ENCODE results near the gene HOXC11. TPM values are rescaled to one million over a fixed set of nuclear protein-coding genes. Genes with fewer than 3 reads are reported as not detected.
A peak's percentile ranks its signal among the peaks of the same experiment; 100 is the strongest.

The HOXC11 gene
- total RNA-seq, 8 experiments from 2014 or later = 0.08 to 9.5 (median 0.35) TPM; not detected in 2

- H3K27ac ChIP-seq = no peak overlapping the region
- WGBS, 10 experiments = 0 to 11% (median 3%) methylated on average over 1 to 6 of the region's 25 CpGs; no CpG with 5 or more reads in 7 of the 10 experiments
- no peak overlapping the region for H3K4me3 ChIP-seq
- no peak for ATAC-seq (replicated peaks in 6 of 8)
- H3K4me1 ChIP-seq (replicated peaks in 1 of 2) = peaks cover 0 to 4% of the 10 kb centered on the region in 2 donors
- in situ Hi-C loops (cut with MboI; ENCODE audit: low pct_unique_long_range_greater_than_20kb in 2 of 9, low sequenced_read_pairs in 9 of 9, unreplicated experiment in 9 of 9) = no loop called here
These were observed 2.1 kb downstream of the HOXC11 start for GRCh38 chr12:53975064-53975471.

GRCh38 chr12:53975479-53976152, 2.7 kb downstream of the HOXC11 start:
- in situ Hi-C loops (cut with MboI; ENCODE audit: low pct_unique_long_range_greater_than_20kb in 2 of 9, low sequenced_read_pairs in 9 of 9, unreplicated experiment in 9 of 9) = no loop called here
- no peak overlapping the region for H3K27ac ChIP-seq
- no peak overlapping the region for H3K4me3 ChIP-seq
- ATAC-seq (replicated peaks in 6 of 8) = no peak
- H3K4me1 ChIP-seq (replicated peaks in 1 of 2) = peaks cover 0 to 4% of the 10 kb centered on the region in 2 donors
- WGBS, 10 experiments = 3 to 51% (median 10%) methylated on average over 4 to 21 of the region's 31 CpGs; no CpG with 5 or more reads in 2 of the 10 experiments

- H3K27ac ChIP-seq = no peak overlapping the region
- WGBS, 10 experiments = 0 to 36% (median 8%) methylated on average over 2 to 18 of the region's 21 CpGs
- no peak overlapping the region for H3K4me3 ChIP-seq
- in situ Hi-C loops (cut with MboI; ENCODE audit: low pct_unique_long_range_greater_than_20kb in 2 of 9, low sequenced_read_pairs in 9 of 9, unreplicated experiment in 9 of 9) = no loop called here
- H3K4me1 ChIP-seq (replicated peaks in 1 of 2) = peaks cover 0 to 4% of the 10 kb centered on the region in 2 donors
- ATAC-seq (replicated peaks in 6 of 8) = peak in 3 of 8 experiments; percentile 33 to 49 (median 49)
These were observed 3.4 kb downstream of the HOXC11 start for GRCh38 chr12:53976172-53976822.

- peaks cover 0 to 4% of the 10 kb centered on the region in 2 donors for H3K4me1 ChIP-seq (replicated peaks in 1 of 2)
- in situ Hi-C loops (cut with MboI; ENCODE audit: low pct_unique_long_range_greater_than_20kb in 2 of 9, low sequenced_read_pairs in 9 of 9, unreplicated experiment in 9 of 9) = no loop called here
- no peak overlapping the region for H3K27ac ChIP-seq
- no peak for ATAC-seq (replicated peaks in 6 of 8)
- H3K4me3 ChIP-seq = no peak overlapping the region
- 0 to 56% (median 14%) methylated on average over 1 to 9 of the region's 9 CpGs for WGBS, 10 experiments
These were observed 4.1 kb downstream of the HOXC11 start for GRCh38 chr12:53976823-53977595.

GRCh38 chr12:53977596-53978445, 4.9 kb downstream of the HOXC11 start:
- 0 to 83% (median 11%) methylated on average over 1 to 6 of the region's 11 CpGs; no CpG with 5 or more reads in 4 of the 10 experiments for WGBS, 10 experiments
- no peak overlapping the region for H3K27ac ChIP-seq
- peaks cover 0 to 4% of the 10 kb centered on the region in 2 donors for H3K4me1 ChIP-seq (replicated peaks in 1 of 2)
- no peak for ATAC-seq (replicated peaks in 6 of 8)
- no peak overlapping the region for H3K4me3 ChIP-seq
- in situ Hi-C loops (cut with MboI; ENCODE audit: low pct_unique_long_range_greater_than_20kb in 2 of 9, low sequenced_read_pairs in 9 of 9, unreplicated experiment in 9 of 9) = no loop called here

GRCh38 chr12:53978477-53979356, 5.8 kb downstream of the HOXC11 start:
- in situ Hi-C loops (cut with MboI; ENCODE audit: low pct_unique_long_range_greater_than_20kb in 2 of 9, low sequenced_read_pairs in 9 of 9, unreplicated experiment in 9 of 9) = no loop called here
- WGBS, 10 experiments = 0 to 27% (median 8%) methylated on average over 1 to 11 of the region's 15 CpGs; no CpG with 5 or more reads in 2 of the 10 experiments
- Histone ChIP-seq H3K27ac (no peak overlapping the region), H3K4me1 (replicated peaks in 1 of 2) (peaks cover 0 to 4% of the 10 kb centered on the region in 2 donors), H3K4me3 (no peak overlapping the region)
- peak in 3 of 8 experiments; percentile 26 to 52 (median 45) for ATAC-seq (replicated peaks in 6 of 8)

- Histone ChIP-seq H3K4me3 (no peak overlapping the region), H3K27ac (no peak overlapping the region), H3K4me1 (replicated peaks in 1 of 2) (peaks cover 0 to 2% of the 10 kb centered on the region in 2 donors)
- WGBS, 10 experiments = 3 to 74% (median 22%) methylated on average over 3 to 7 of the region's 7 CpGs
- ATAC-seq (replicated peaks in 6 of 8) = no peak
- in situ Hi-C loops (cut with MboI; ENCODE audit: low pct_unique_long_range_greater_than_20kb in 2 of 9, low sequenced_read_pairs in 9 of 9, unreplicated experiment in 9 of 9) = no loop called here
These were observed 7.3 kb downstream of the HOXC11 start for GRCh38 chr12:53980104-53980801.

- Histone ChIP-seq H3K4me1 (replicated peaks in 1 of 2) (no peaks in the 10 kb centered on the region), H3K27ac (no peak overlapping the region), H3K4me3 (no peak overlapping the region)
- WGBS, 10 experiments = 0 to 46% (median 17%) methylated on average over 1 to 13 of the region's 15 CpGs
- no peak for ATAC-seq (replicated peaks in 6 of 8)
- in situ Hi-C loops (cut with MboI; ENCODE audit: low pct_unique_long_range_greater_than_20kb in 2 of 9, low sequenced_read_pairs in 9 of 9, unreplicated experiment in 9 of 9) = no loop called here
These were observed 8.0 kb downstream of the HOXC11 start for GRCh38 chr12:53980802-53981496.

GRCh38 chr12:53981634-53982565, 9.0 kb downstream of the HOXC11 start:
- ATAC-seq (replicated peaks in 6 of 8) = no peak
- H3K4me3 ChIP-seq = no peak overlapping the region
- H3K27ac ChIP-seq = no peak overlapping the region
- WGBS, 10 experiments = 0 to 45% (median 8%) methylated on average over 1 to 10 of the region's 30 CpGs; no CpG with 5 or more reads in 1 of the 10 experiments
- H3K4me1 ChIP-seq (replicated peaks in 1 of 2) = no peaks in the 10 kb centered on the region
- in situ Hi-C loops (cut with MboI; ENCODE audit: low pct_unique_long_range_greater_than_20kb in 2 of 9, low sequenced_read_pairs in 9 of 9, unreplicated experiment in 9 of 9) = no loop called here

All from motor neuron (in vitro differentiated cells).